Tibial nerve (tissue), 3 donors: ENCODE measurements around the gene SPRR5.

Experiments used
- POLR2A ChIP-seq, 2 donors: fragments of 450-650 bp; IDR thresholded peaks; one replicate each; pipeline ENCODE4 v1.6.1; 2017; ENCODE audit warnings: antibody characterized with exemption in 2 of 2, mild to moderate bottlenecking in 2 of 2, moderate library complexity in 2 of 2
- TF ChIP-seq, protein P1 (sequence below), 5 experiments: fragments of 200-600 bp in 3 of 5; fragments of 450-650 bp in 2 of 5; sonication (generic) in 3 of 5; IDR thresholded peaks; one replicate each; pipeline ENCODE4 v1.5.1; 2016 to 2019; ENCODE audit warnings: antibody characterized with exemption in 5 of 5, mild to moderate bottlenecking in 3 of 5, moderate library complexity in 2 of 5

DNA sequence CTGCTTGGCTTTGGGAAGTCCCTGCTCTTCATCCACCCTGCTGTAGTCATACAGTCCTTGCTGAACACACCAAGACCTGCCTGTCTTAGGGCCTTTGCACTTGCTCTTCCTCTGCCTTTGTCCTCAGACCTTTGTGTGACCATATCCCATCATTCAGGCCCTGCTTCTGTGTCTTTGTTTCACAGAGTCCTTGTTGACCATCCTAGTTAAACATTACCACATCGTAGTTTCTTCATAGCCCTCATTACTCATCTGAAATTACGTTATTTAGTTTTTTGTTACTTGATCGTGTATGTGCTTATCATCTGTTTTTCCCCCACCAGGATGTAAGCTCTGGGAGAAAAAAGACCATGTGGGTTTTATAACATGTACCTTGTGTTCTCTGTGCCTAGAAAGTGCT is 18.3 kb upstream of the SPRR5 start:
- TF ChIP-seq, protein P1, sequence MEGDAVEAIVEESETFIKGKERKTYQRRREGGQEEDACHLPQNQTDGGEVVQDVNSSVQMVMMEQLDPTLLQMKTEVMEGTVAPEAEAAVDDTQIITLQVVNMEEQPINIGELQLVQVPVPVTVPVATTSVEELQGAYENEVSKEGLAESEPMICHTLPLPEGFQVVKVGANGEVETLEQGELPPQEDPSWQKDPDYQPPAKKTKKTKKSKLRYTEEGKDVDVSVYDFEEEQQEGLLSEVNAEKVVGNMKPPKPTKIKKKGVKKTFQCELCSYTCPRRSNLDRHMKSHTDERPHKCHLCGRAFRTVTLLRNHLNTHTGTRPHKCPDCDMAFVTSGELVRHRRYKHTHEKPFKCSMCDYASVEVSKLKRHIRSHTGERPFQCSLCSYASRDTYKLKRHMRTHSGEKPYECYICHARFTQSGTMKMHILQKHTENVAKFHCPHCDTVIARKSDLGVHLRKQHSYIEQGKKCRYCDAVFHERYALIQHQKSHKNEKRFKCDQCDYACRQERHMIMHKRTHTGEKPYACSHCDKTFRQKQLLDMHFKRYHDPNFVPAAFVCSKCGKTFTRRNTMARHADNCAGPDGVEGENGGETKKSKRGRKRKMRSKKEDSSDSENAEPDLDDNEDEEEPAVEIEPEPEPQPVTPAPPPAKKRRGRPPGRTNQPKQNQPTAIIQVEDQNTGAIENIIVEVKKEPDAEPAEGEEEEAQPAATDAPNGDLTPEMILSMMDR (IDR thresholded peaks at IDR 0.05): no peak
- no peak for TF ChIP-seq POLR2A (IDR thresholded peaks at IDR 0.05)
